ENCODE measurements around the gene RSAD2. TPM values are rescaled to one million over a fixed set of nuclear protein-coding genes. Genes with fewer than 3 reads are reported as not detected.

The RSAD2 gene
- polyA plus RNA-seq, 2 donors = 0.49 to 0.98 TPM

DNA sequence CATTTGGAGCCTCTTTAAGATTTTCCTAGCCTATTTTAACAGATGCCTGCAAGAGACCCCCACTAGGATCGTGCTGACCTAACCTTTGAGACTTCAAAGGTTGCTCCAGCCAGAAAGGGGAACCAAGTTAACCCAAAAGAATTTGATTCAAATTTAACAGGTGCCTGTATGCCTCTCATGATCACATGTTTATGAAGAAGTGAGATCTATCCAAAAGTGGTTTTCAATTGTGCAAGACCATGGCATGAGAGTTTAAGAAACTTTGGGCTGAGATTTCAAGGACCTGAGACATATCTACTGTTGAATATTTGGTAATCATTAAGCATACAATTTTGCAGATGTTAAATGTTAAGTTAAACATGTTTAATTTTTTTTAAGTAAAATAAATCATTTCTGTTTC lies 1.3 kb upstream of the RSAD2 start:
- WGBS, 2 donors = 81 to 86% methylated on average over 1 of the region's 1 CpG
- H3K9me3 ChIP-seq (ENCODE audit: control insufficient read depth in 2 of 2, insufficient read depth in 1 of 2, low read depth in 1 of 2, low read length in 1 of 2) = no peaks in the 10 kb centered on the region
- no peak overlapping the region for H3K27ac ChIP-seq (ENCODE audit: low read depth in 2 of 2, low read length in 1 of 2)
- H3K4me1 ChIP-seq (ENCODE audit: control insufficient read depth in 2 of 2, insufficient read depth in 2 of 2, low read length in 1 of 2) = peaks cover 2 to 6% of the 10 kb centered on the region in 2 donors
- no peaks in the 10 kb centered on the region for H3K27me3 ChIP-seq (ENCODE audit: control insufficient read depth in 1 of 2, insufficient read depth in 2 of 2, low read length in 2 of 2)
- H3K36me3 ChIP-seq (ENCODE audit: control insufficient read depth in 2 of 2, insufficient read depth in 2 of 2, low read length in 1 of 2) = no peaks in the 10 kb centered on the region
- H3K4me3 ChIP-seq (ENCODE audit: low read depth in 1 of 2, low read length in 2 of 2) = no peak overlapping the region

DNA sequence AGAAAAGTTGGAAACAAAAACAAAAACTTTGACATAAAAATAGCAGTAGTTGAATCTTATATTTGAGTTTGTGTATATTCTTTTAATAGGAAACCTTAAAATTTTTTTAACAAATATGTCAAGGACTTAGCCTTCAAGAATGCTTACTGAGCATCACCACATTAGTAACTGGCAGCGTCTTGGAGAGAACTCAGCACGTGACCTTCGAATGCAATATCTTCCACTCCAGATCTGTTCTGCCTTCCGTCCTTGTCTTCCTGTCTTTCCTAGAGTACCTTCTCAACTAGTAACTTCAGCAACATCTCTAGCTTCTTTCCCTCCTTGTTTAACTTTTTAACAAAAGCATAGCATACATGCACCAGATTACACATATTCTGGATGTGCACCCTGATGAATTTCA lies 972 bp downstream of the RSAD2 start:
- WGBS, 2 donors = 72 to 73% methylated on average over 4 of the region's 4 CpGs
- Histone ChIP-seq H3K27ac (ENCODE audit: low read depth in 2 of 2, low read length in 1 of 2) (no peak overlapping the region), H3K4me1 (ENCODE audit: control insufficient read depth in 2 of 2, insufficient read depth in 2 of 2, low read length in 1 of 2) (peaks cover 2 to 6% of the 10 kb centered on the region in 2 donors)

DNA sequence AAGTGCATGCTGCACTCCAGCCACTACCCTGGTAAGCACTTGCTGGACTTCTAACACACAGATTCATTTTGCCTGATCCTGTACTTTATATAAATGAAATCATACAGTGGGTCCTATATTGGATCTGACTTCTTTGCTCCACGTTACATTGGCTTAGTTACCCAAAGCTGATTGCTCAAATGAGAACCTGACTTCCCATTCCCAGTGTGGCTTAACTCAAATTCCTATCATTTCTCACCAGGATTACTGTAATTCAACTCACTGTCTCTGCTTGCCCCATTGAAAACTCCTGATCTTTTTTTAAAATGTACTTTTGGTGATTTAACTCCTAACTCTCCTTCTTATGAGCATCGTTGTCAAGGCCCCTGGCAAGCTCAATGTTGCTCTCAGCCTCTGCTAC lies 1.4 kb downstream of the RSAD2 start:
- no peak overlapping the region for H3K27ac ChIP-seq (ENCODE audit: low read depth in 2 of 2, low read length in 1 of 2)

More for the DNA sequence above, 972 bp downstream of the RSAD2 start:
- Histone ChIP-seq H3K36me3 (ENCODE audit: control insufficient read depth in 2 of 2, insufficient read depth in 2 of 2, low read length in 1 of 2) (no peaks in the 10 kb centered on the region), H3K27me3 (ENCODE audit: control insufficient read depth in 1 of 2, insufficient read depth in 2 of 2, low read length in 2 of 2) (no peaks in the 10 kb centered on the region), H3K9me3 (ENCODE audit: control insufficient read depth in 2 of 2, insufficient read depth in 1 of 2, low read depth in 1 of 2, low read length in 1 of 2) (no peaks in the 10 kb centered on the region), H3K4me3 (ENCODE audit: low read depth in 1 of 2, low read length in 2 of 2) (no peak overlapping the region)

DNA sequence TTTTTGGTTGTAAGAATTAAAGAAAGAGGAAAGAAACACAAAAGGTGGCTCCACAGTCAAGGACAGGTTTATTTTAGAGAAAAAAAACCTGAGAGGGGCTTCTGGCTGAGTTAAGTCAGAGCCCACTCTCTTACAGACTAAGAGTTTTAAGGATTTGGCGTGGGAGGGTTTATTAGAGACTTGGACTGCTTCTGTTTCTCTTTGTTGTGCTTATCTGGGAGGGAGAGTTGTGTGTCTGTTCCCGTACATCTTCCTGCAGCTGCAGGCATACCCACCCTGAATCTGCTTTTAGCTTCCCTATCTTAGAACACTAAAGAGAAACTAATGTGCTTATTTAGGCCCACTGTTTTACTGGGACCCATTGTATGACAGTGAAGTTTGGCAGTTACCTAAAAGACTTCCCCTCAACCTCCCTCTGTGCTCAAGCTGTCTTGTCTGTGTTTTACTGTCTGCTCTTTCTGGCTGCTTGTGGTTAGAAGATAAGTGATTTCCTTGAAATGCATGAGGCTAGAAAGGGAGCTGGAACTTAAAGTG lies 2.7 kb downstream of the RSAD2 start:
- Histone ChIP-seq H3K4me1 (ENCODE audit: control insufficient read depth in 2 of 2, insufficient read depth in 2 of 2, low read length in 1 of 2) (peaks cover 2 to 6% of the 10 kb centered on the region in 2 donors), H3K4me3 (ENCODE audit: low read depth in 1 of 2, low read length in 2 of 2) (no peak overlapping the region), H3K27me3 (ENCODE audit: control insufficient read depth in 1 of 2, insufficient read depth in 2 of 2, low read length in 2 of 2) (no peaks in the 10 kb centered on the region), H3K9me3 (ENCODE audit: control insufficient read depth in 2 of 2, insufficient read depth in 1 of 2, low read depth in 1 of 2, low read length in 1 of 2) (no peaks in the 10 kb centered on the region), H3K27ac (ENCODE audit: low read depth in 2 of 2, low read length in 1 of 2) (no peak overlapping the region), H3K36me3 (ENCODE audit: control insufficient read depth in 2 of 2, insufficient read depth in 2 of 2, low read length in 1 of 2) (no peaks in the 10 kb centered on the region)
- 76 to 82% methylated on average over 2 of the region's 2 CpGs for WGBS, 2 donors

More for the DNA sequence above, 1.4 kb downstream of the RSAD2 start:
- Histone ChIP-seq H3K27me3 (ENCODE audit: control insufficient read depth in 1 of 2, insufficient read depth in 2 of 2, low read length in 2 of 2) (no peaks in the 10 kb centered on the region), H3K4me1 (ENCODE audit: control insufficient read depth in 2 of 2, insufficient read depth in 2 of 2, low read length in 1 of 2) (peaks cover 2 to 6% of the 10 kb centered on the region in 2 donors), H3K4me3 (ENCODE audit: low read depth in 1 of 2, low read length in 2 of 2) (no peak overlapping the region), H3K36me3 (ENCODE audit: control insufficient read depth in 2 of 2, insufficient read depth in 2 of 2, low read length in 1 of 2) (no peaks in the 10 kb centered on the region), H3K9me3 (ENCODE audit: control insufficient read depth in 2 of 2, insufficient read depth in 1 of 2, low read depth in 1 of 2, low read length in 1 of 2) (no peaks in the 10 kb centered on the region)
- WGBS, 2 donors = 51 to 68% methylated on average over 2 of the region's 2 CpGs

DNA sequence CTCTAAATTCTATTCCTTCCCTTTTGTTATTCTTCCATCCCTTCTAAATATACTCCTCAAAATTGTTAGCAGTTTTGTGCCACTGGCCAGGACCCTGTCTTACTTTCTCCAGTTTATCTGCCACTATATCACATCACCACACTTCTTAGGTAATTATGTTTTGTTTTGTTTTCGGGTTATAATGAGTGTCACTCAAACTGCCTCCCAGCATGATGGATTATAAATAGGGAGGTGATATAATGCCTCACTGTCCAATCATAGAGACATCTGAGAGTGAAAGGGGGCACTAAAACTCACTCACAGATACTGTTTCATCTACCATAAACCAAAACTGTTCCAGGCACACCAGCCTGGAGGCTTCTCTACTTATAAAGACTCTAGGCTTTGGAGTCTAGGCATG lies 3.5 kb downstream of the RSAD2 start:
- 82 to 86% methylated on average over 1 of the region's 1 CpG for WGBS, 2 donors
- no peak overlapping the region for H3K27ac ChIP-seq (ENCODE audit: low read depth in 2 of 2, low read length in 1 of 2)
- H3K4me3 ChIP-seq (ENCODE audit: low read depth in 1 of 2, low read length in 2 of 2) = no peak overlapping the region
- no peaks in the 10 kb centered on the region for H3K9me3 ChIP-seq (ENCODE audit: control insufficient read depth in 2 of 2, insufficient read depth in 1 of 2, low read depth in 1 of 2, low read length in 1 of 2)
- H3K27me3 ChIP-seq (ENCODE audit: control insufficient read depth in 1 of 2, insufficient read depth in 2 of 2, low read length in 2 of 2) = no peaks in the 10 kb centered on the region
- peaks cover 2 to 6% of the 10 kb centered on the region in 2 donors for H3K4me1 ChIP-seq (ENCODE audit: control insufficient read depth in 2 of 2, insufficient read depth in 2 of 2, low read length in 1 of 2)
- no peaks in the 10 kb centered on the region for H3K36me3 ChIP-seq (ENCODE audit: control insufficient read depth in 2 of 2, insufficient read depth in 2 of 2, low read length in 1 of 2)

DNA sequence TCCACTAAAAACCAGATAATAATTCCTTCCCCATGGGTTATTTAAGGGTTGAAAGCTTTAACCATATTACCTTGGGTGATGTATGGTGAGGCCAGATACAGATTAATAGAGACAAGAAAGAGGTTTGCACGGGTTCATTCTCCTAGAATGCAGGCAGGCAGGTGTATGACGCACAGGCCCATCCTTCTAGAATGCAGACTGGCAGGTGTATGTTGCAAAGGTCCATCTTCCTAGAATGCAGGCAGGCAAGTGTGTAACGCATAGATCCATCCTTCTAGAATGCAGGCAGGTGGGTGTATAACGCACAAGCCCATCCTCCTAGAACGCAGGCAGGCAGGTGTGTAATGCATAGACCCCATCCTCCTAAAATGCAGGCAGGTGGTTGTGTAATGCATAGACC lies 3.9 kb downstream of the RSAD2 start:
- no peaks in the 10 kb centered on the region for H3K36me3 ChIP-seq (ENCODE audit: control insufficient read depth in 2 of 2, insufficient read depth in 2 of 2, low read length in 1 of 2)

DNA sequence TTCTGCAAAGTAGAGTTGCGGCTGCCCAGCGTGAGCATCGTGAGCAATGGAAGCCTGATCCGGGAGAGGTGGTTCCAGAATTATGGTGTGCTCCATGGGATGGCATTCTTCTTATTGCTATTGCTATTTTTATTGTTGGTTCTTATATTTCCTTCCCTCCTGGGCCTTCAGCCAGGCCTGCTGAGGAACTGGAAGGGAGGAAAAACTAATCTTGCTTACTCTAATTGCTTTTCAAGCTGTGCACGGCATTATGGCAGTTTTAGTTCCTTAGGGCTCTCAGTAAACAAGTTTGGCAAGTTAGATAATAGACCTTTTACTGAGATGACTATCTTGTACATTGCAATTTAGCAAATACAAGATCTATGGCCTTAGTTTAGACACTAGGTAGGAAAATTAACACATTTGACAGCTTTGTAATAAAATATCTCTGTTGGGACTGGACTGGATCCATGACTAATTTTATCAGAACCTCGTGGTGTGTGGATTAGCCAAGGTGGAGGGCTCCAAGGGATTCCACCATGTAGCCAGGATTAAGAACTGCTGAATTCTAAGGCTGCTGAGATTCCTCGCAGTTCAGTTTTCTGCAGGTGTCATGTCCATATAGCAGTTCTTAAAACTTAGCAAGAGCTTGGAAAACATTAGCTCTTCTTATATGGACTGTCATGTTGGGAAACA lies 6.0 kb downstream of the RSAD2 start:
- no peaks in the 10 kb centered on the region for H3K4me1 ChIP-seq (ENCODE audit: control insufficient read depth in 2 of 2, insufficient read depth in 2 of 2, low read length in 1 of 2)
- peaks cover 0 to 3% of the 10 kb centered on the region in 2 donors for H3K27me3 ChIP-seq (ENCODE audit: control insufficient read depth in 1 of 2, insufficient read depth in 2 of 2, low read length in 2 of 2)
- no peak overlapping the region for H3K4me3 ChIP-seq (ENCODE audit: low read depth in 1 of 2, low read length in 2 of 2)
- no peak overlapping the region for H3K27ac ChIP-seq (ENCODE audit: low read depth in 2 of 2, low read length in 1 of 2)
- H3K36me3 ChIP-seq (ENCODE audit: control insufficient read depth in 2 of 2, insufficient read depth in 2 of 2, low read length in 1 of 2) = no peaks in the 10 kb centered on the region
- WGBS, 2 donors = 75 to 78% methylated on average over 7 of the region's 7 CpGs
- H3K9me3 ChIP-seq (ENCODE audit: control insufficient read depth in 2 of 2, insufficient read depth in 1 of 2, low read depth in 1 of 2, low read length in 1 of 2) = no peaks in the 10 kb centered on the region

More for the DNA sequence above, 3.9 kb downstream of the RSAD2 start:
- H3K4me3 ChIP-seq (ENCODE audit: low read depth in 1 of 2, low read length in 2 of 2) = no peak overlapping the region
- no peak overlapping the region for H3K27ac ChIP-seq (ENCODE audit: low read depth in 2 of 2, low read length in 1 of 2)
- no peaks in the 10 kb centered on the region for H3K27me3 ChIP-seq (ENCODE audit: control insufficient read depth in 1 of 2, insufficient read depth in 2 of 2, low read length in 2 of 2)
- no peaks in the 10 kb centered on the region for H3K9me3 ChIP-seq (ENCODE audit: control insufficient read depth in 2 of 2, insufficient read depth in 1 of 2, low read depth in 1 of 2, low read length in 1 of 2)
- peaks cover 2 to 6% of the 10 kb centered on the region in 2 donors for H3K4me1 ChIP-seq (ENCODE audit: control insufficient read depth in 2 of 2, insufficient read depth in 2 of 2, low read length in 1 of 2)
- WGBS, 2 donors = 94% methylated on average over 5 of the region's 5 CpGs

DNA sequence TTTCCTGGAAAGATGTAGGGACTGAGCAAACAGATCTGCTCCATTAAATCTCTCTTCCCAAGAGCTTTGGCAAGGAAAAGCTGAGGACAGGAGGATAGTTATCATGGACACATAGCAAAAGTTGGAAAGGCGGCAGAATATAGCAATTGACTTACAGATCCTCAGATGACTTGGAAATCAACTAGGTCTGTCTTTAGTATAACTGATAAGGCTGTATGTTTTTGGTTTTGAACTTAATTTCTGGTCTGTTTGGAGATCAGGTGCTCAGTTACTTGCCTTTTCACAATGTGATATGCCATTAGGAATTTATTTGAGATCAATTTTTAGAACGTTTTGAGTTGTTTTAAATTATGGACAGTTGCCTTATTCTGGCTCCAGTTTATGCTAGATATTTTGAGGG lies 8.0 kb downstream of the RSAD2 start:
- H3K36me3 ChIP-seq (ENCODE audit: control insufficient read depth in 2 of 2, insufficient read depth in 2 of 2, low read length in 1 of 2) = no peaks in the 10 kb centered on the region

DNA sequence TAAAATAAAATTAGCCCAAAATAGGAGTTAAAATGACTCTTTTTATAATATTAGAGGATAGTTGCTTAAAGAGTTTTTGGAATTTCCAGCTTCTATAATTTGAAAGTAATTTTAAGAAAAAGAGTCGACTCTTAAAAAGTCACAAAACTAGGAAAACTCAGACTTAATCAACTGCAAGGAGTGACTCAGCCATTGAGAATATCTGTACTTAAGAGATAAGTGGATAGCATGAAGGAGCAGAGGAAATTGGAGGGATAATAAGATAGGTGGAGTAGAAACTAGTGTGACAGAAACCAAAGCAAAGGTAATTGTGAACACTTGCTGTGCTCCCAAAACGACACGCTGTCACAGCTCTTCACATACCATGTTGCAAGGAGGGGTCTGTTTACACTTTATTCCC lies 8.4 kb downstream of the RSAD2 start:
- WGBS, 2 donors = 91 to 93% methylated on average over 3 of the region's 3 CpGs
- H3K4me1 ChIP-seq (ENCODE audit: control insufficient read depth in 2 of 2, insufficient read depth in 2 of 2, low read length in 1 of 2) = no peaks in the 10 kb centered on the region

More for the DNA sequence above, 8.0 kb downstream of the RSAD2 start:
- no peaks in the 10 kb centered on the region for H3K9me3 ChIP-seq (ENCODE audit: control insufficient read depth in 2 of 2, insufficient read depth in 1 of 2, low read depth in 1 of 2, low read length in 1 of 2)
- WGBS, 2 donors = 88 to 91% methylated on average over 2 of the region's 2 CpGs
- H3K27ac ChIP-seq (ENCODE audit: low read depth in 2 of 2, low read length in 1 of 2) = no peak overlapping the region
- H3K27me3 ChIP-seq (ENCODE audit: control insufficient read depth in 1 of 2, insufficient read depth in 2 of 2, low read length in 2 of 2) = peaks cover 0 to 3% of the 10 kb centered on the region in 2 donors
- no peak overlapping the region for H3K4me3 ChIP-seq (ENCODE audit: low read depth in 1 of 2, low read length in 2 of 2)
- H3K4me1 ChIP-seq (ENCODE audit: control insufficient read depth in 2 of 2, insufficient read depth in 2 of 2, low read length in 1 of 2) = no peaks in the 10 kb centered on the region

DNA sequence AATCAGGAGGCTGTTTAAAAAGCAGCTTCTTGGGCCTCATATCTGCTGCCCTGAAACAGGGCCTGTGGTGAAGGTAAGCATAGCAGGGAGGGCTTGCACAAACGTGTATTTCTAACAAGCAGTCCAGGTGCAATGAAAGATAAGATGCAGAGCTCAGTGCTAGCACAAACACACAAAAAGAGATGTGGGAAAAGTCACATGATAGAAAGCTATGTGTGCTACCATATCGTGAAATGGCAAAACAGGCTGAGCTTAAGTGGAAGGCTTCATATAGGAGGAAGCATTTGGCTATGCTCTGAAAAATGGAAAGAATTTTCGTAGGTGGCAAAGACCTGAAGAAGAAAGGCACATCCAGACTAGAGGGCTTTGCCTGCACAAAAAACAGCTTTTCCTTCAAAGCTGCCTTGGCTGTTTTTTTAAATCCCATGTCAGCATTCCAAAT lies 10.2 kb downstream of the RSAD2 start:
- Histone ChIP-seq H3K4me1 (ENCODE audit: control insufficient read depth in 2 of 2, insufficient read depth in 2 of 2, low read length in 1 of 2) (no peaks in the 10 kb centered on the region), H3K9me3 (ENCODE audit: control insufficient read depth in 2 of 2, insufficient read depth in 1 of 2, low read depth in 1 of 2, low read length in 1 of 2) (no peaks in the 10 kb centered on the region), H3K27me3 (ENCODE audit: control insufficient read depth in 1 of 2, insufficient read depth in 2 of 2, low read length in 2 of 2) (peaks cover 0 to 3% of the 10 kb centered on the region in 2 donors), H3K27ac (ENCODE audit: low read depth in 2 of 2, low read length in 1 of 2) (no peak overlapping the region), H3K4me3 (ENCODE audit: low read depth in 1 of 2, low read length in 2 of 2) (no peak overlapping the region), H3K36me3 (ENCODE audit: control insufficient read depth in 2 of 2, insufficient read depth in 2 of 2, low read length in 1 of 2) (no peaks in the 10 kb centered on the region)
- WGBS, 2 donors = 60 to 74% methylated on average over 3 of the region's 3 CpGs

More for the DNA sequence above, 8.4 kb downstream of the RSAD2 start:
- H3K27me3 ChIP-seq (ENCODE audit: control insufficient read depth in 1 of 2, insufficient read depth in 2 of 2, low read length in 2 of 2) = peaks cover 0 to 3% of the 10 kb centered on the region in 2 donors
- H3K27ac ChIP-seq (ENCODE audit: low read depth in 2 of 2, low read length in 1 of 2) = no peak overlapping the region
- H3K9me3 ChIP-seq (ENCODE audit: control insufficient read depth in 2 of 2, insufficient read depth in 1 of 2, low read depth in 1 of 2, low read length in 1 of 2) = no peaks in the 10 kb centered on the region
- no peak overlapping the region for H3K4me3 ChIP-seq (ENCODE audit: low read depth in 1 of 2, low read length in 2 of 2)
- no peaks in the 10 kb centered on the region for H3K36me3 ChIP-seq (ENCODE audit: control insufficient read depth in 2 of 2, insufficient read depth in 2 of 2, low read length in 1 of 2)
